HCT116 (cell line): Measurements from ENCODE around the gene HMGN1. TPM values are rescaled to one million over a fixed set of nuclear protein-coding genes. Genes with fewer than 3 reads are reported as not detected.

Experiments
- ATAC-seq: fragments of 200-7000 bp; cut with Tn5 transposase; 2 replicates; pipeline ENCODE4 v1.9.1; 2020; ENCODE audit warnings: mild to moderate bottlenecking, moderate library complexity
- BruUV-seq: library from RNA; stranded (reverse); fragments of 400-500 nt; replicated peaks from 2 replicates; lab custom pipeline; 2021; lab: Mats Ljungman, UMichigan
- CTCF ChIA-PET: fragments of 300-600 bp; sonication (Branson Sonifier 250); formaldehyde crosslinking; loops from one replicate; lab custom pipeline; 2021; ENCODE audit warnings: antibody characterized with exemption; lab: Charles Lee
- POLR2A ChIA-PET: fragments of 300-600, 350-600 bp; sonication (Branson Sonifier 250); formaldehyde crosslinking; loops from one replicate; lab custom pipeline; 2021; ENCODE audit warnings: antibody characterized with exemption; lab: Charles Lee
- RAD21 ChIA-PET, 2 experiments: fragments of 300-600 bp; sonication (Branson Sonifier 250); formaldehyde crosslinking; loops; one replicate each; lab custom pipeline; 2023; ENCODE audit warnings: low total read pairs in 2 of 2; ENCODE audit not compliant: uncharacterized antibody in 2 of 2, unreplicated experiment in 2 of 2, low non-redundant PET in 1 of 2; lab: Charles Lee
- DNase-seq: peaks from one replicate; pipeline ENCODE4 v3.0.0-alpha.2; 2010; ENCODE audit warnings: low read depth, low spot score
- H2AFZ ChIP-seq: fragments of 200-600 bp; shearing (Covaris generic), sonication (generic); 2 replicates; pipeline ENCODE4 v1.6.1; 2017; ENCODE audit warnings: low read depth, mixed run types, mixed read lengths, antibody characterized with exemption, low read length; ENCODE audit not compliant: poor library complexity, severe bottlenecking
- H3K27ac ChIP-seq: 2 replicates; pipeline ENCODE4 v1.5.1; 2012; ENCODE audit warnings: low read depth, low read length
- H3K27me3 ChIP-seq: fragments of 200-600 bp; sonication (generic); 2 replicates; pipeline ENCODE4 v1.6.1; 2016; ENCODE audit warnings: mixed run types, low read length, mixed read lengths; ENCODE audit not compliant: insufficient read depth
- H3K36me3 ChIP-seq, 2 experiments: fragments of 200-500 bp in 1 of 2; fragments of 200-600 bp in 1 of 2; sonication (Bioruptor generic) in 1 of 2; sonication (generic) in 1 of 2; 2 replicates each; pipeline versions ENCODE4 v1.5.1 to v1.6.1; 2014 to 2016; ENCODE audit warnings: low read length in 2 of 2, inconsistent platforms in 1 of 2, mixed read lengths in 1 of 2, mixed run types in 1 of 2; ENCODE audit not compliant: insufficient read depth in 2 of 2, control insufficient read depth in 1 of 2
- H3K4me1 ChIP-seq, 2 experiments: fragments of 200-600 bp in 1 of 2; sonication (generic) in 1 of 2; 2 replicates each; pipeline versions ENCODE4 v1.5.1 to v1.6.1; 2012 to 2017; ENCODE audit warnings: low read length in 2 of 2, inconsistent platforms in 1 of 2, mild to moderate bottlenecking in 1 of 2, mixed read lengths in 1 of 2, mixed run types in 1 of 2, moderate library complexity in 1 of 2; ENCODE audit not compliant: insufficient read depth in 2 of 2, control insufficient read depth in 1 of 2
- H3K4me2 ChIP-seq: fragments of 200-600 bp; sonication (generic); 2 replicates; pipeline ENCODE4 v1.6.1; 2017; ENCODE audit warnings: mixed run types, low read length, mixed read lengths
- H3K4me3 ChIP-seq, 2 experiments: fragments of 200-600 bp in 1 of 2; sonication (generic) in 1 of 2; replicated peaks in 1 of 2; 2 replicates each; pipeline ENCODE4 v1.5.1; 2011 to 2016; ENCODE audit warnings: low read length in 2 of 2, control low read depth in 1 of 2, low read depth in 1 of 2, mild to moderate bottlenecking in 1 of 2, mixed read lengths in 1 of 2, mixed run types in 1 of 2
- H3K79me2 ChIP-seq: fragments of 200-600 bp; sonication (generic); 2 replicates; pipeline ENCODE4 v1.6.1; 2017; ENCODE audit warnings: mild to moderate bottlenecking, mixed run types, low read length, moderate library complexity, mixed read lengths; ENCODE audit not compliant: insufficient read depth
- H3K9ac ChIP-seq: fragments of 200-600 bp; sonication (generic); 2 replicates; pipeline ENCODE4 v1.6.1; 2016; ENCODE audit warnings: low read length, mixed read lengths
- H3K9me2 ChIP-seq: fragments of 200-600 bp; sonication (generic), shearing (Covaris generic); 2 replicates; pipeline ENCODE4 v1.6.1; 2017; ENCODE audit warnings: mixed run types, mild to moderate bottlenecking, moderate library complexity; ENCODE audit not compliant: insufficient read depth
- H3K9me3 ChIP-seq, 2 experiments: fragments of 200-500 bp in 1 of 2; fragments of 200-600 bp in 1 of 2; sonication (Bioruptor generic) in 1 of 2; sonication (generic) in 1 of 2; 2 replicates each; pipeline ENCODE4 v1.6.1; 2014 to 2017; ENCODE audit warnings: low read length in 2 of 2, mixed read lengths in 2 of 2, inconsistent platforms in 1 of 2, low read depth in 1 of 2, mild to moderate bottlenecking in 1 of 2, mixed run types in 1 of 2, moderate library complexity in 1 of 2; ENCODE audit not compliant: control insufficient read depth in 1 of 2, insufficient read depth in 1 of 2
- H4K20me1 ChIP-seq: fragments of 200-600 bp; sonication (generic), shearing (Covaris generic); 2 replicates; pipeline ENCODE4 v1.6.1; 2017; ENCODE audit warnings: mixed run types, mild to moderate bottlenecking, moderate library complexity; ENCODE audit not compliant: insufficient read depth
- CEBPB ChIP-seq: IDR thresholded peaks from 2 replicates; pipeline ENCODE4 v1.6.1; 2012; ENCODE audit warnings: low read depth
- ELF1 ChIP-seq: IDR thresholded peaks from 2 replicates; pipeline ENCODE4 v1.6.1; 2012; ENCODE audit warnings: low read depth, borderline replicate concordance
- EZH2 ChIP-seq: fragments of 200-600 bp; sonication (generic); IDR thresholded peaks from 2 replicates; pipeline ENCODE4 v1.6.1; 2017; ENCODE audit warnings: antibody characterized with exemption, mixed run types
- POLR2A ChIP-seq: IDR thresholded peaks from 2 replicates; pipeline ENCODE4 v1.7.0; 2011; ENCODE audit warnings: borderline replicate concordance; ENCODE audit not compliant: insufficient read depth, insufficient read length; ENCODE audit errors: extremely low read depth
- POLR2AphosphoS5 ChIP-seq: IDR thresholded peaks from 2 replicates; pipeline ENCODE4 v1.6.1; 2011; ENCODE audit warnings: mild to moderate bottlenecking, low read depth, low read length, moderate library complexity
- REST ChIP-seq: IDR thresholded peaks from 2 replicates; pipeline ENCODE4 v1.6.1; 2012; ENCODE audit warnings: low read depth
- SP1 ChIP-seq: IDR thresholded peaks from 2 replicates; pipeline ENCODE4 v1.6.1; 2012; ENCODE audit warnings: low read depth
- ZBTB33 ChIP-seq: IDR thresholded peaks from 2 replicates; pipeline ENCODE4 v1.6.1; 2011; ENCODE audit warnings: mild to moderate bottlenecking, low read length, moderate library complexity; ENCODE audit not compliant: insufficient replicate concordance; ENCODE audit errors: extremely low read depth
- intact Hi-C: fragments of 100-400 bp; cut with micrococcal nuclease; formaldehyde crosslinking; loops from 2 replicates; pipeline ENCODE4 v1.10.0; 2022
- total RNA-seq: library from RNA; stranded (reverse); gene quantifications from one replicate; pipeline ENCODE4 v1.2.1, GENCODE V29; 2021; ENCODE audit not compliant: unreplicated experiment
- TF ChIP-seq, protein P1 (sequence below), 3 experiments: fragments of 200-600 bp in 1 of 3; sonication (generic) in 1 of 3; IDR thresholded peaks in 2 of 3; conservative IDR thresholded peaks in 1 of 3; 2 replicates each; pipeline ENCODE4 v1.5.1; 2012 to 2017; ENCODE audit warnings: low read depth in 2 of 3, low read length in 2 of 3, antibody characterized with exemption in 1 of 3, borderline replicate concordance in 1 of 3, control low read depth in 1 of 3, mild to moderate bottlenecking in 1 of 3, mixed read lengths in 1 of 3, mixed run types in 1 of 3, moderate library complexity in 1 of 3; ENCODE audit not compliant: insufficient read depth in 1 of 3

HMGN1 gene
- total RNA-seq, 1 experiment from 2014 or later: 399 TPM

DNA sequence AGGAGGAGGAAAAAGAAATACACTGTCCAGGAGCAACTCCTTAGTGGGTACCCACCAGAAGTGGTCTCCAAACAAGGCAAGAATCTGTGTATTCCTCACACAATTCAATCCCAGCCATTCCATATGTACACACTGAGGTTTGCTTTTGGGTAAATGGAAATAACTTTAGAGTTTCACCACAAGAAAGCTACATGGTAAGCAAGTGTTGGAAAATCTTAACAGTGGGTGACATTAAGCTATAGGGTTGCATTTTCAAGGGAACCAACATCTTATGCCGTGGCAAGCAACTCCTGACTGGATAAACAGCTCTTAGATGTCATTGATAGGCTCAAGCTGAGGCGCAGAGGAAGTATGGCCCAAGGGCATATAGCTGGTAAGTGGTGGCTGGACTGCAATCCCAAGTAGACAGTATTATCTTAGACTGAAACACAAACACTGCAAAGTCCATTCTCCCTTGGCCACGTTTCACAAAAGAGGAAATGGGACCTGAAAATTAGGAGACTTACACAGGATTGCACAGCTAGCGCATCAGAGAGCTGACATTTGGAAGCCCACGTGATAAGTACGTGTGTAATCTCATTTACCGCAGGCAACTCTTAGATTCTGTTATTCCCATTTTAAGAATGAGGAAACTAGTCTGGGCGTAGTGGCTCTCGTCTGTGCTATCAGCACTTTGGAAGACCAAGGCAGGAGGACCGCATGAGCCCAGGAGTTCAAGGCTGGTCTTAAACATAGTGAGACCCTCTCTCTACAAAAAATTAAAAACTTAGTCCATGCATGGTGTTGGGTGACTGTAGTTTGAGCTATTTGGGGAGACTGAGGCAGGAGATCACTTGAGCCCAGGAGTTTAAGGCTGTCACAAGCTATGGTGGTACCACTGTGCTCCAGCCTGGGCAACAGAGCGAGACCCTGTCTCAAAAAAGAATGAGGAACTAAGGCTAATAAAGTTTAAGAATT is 31.5 kb downstream of the HMGN1 start (continued):
- TF ChIP-seq, protein P1, sequence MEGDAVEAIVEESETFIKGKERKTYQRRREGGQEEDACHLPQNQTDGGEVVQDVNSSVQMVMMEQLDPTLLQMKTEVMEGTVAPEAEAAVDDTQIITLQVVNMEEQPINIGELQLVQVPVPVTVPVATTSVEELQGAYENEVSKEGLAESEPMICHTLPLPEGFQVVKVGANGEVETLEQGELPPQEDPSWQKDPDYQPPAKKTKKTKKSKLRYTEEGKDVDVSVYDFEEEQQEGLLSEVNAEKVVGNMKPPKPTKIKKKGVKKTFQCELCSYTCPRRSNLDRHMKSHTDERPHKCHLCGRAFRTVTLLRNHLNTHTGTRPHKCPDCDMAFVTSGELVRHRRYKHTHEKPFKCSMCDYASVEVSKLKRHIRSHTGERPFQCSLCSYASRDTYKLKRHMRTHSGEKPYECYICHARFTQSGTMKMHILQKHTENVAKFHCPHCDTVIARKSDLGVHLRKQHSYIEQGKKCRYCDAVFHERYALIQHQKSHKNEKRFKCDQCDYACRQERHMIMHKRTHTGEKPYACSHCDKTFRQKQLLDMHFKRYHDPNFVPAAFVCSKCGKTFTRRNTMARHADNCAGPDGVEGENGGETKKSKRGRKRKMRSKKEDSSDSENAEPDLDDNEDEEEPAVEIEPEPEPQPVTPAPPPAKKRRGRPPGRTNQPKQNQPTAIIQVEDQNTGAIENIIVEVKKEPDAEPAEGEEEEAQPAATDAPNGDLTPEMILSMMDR (IDR thresholded peaks at IDR 0.05 in 2 of 3, conservative IDR thresholded peaks at IDR 0.05 in 1 of 3; ENCODE audit: borderline replicate concordance in 1 of 3, insufficient read depth in 1 of 3, low read depth in 2 of 3, low read length in 2 of 3): no peak
- no peak for TF ChIP-seq POLR2AphosphoS5
- TF ChIP-seq ELF1: no peak
- TF ChIP-seq, all 23 proteins: peak for 0

DNA sequence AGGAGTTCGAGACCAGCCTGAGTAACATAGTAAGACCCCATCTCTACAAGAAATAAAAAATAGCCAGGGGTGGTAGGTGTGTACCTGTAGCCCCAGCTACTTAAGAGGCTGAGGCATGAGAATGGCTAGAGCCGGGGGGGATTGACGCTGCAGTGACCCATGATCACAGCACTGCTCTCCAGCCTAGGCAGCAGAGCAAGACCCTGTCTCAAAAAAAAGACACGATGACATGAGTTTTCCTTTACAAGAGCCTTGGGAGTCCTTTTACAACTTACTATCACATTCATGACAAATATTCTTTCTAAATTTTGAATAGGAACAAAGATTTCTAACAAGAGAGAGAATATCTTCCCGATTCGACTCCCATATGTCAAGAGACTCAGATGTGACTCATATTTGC is 32.2 kb downstream of the HMGN1 start:
- Histone ChIP-seq H3K27me3 (no peaks in the 10 kb centered on the region), H3K79me2 (peaks cover 5% of the 10 kb centered on the region), H3K36me3 (peaks cover 0 to 4% of the 10 kb centered on the region in 2 experiments; a peak in 2 of 4 replicates), H3K27ac (no peak overlapping the region), H3K4me2 (no peak overlapping the region), H3K9ac (no peak overlapping the region), H2AFZ (no peak overlapping the region), H3K4me3 (no peak overlapping the region), H4K20me1 (peaks cover 5% of the 10 kb centered on the region; the same call in 1 of the 2 replicates), H3K9me2 (peaks cover 4% of the 10 kb centered on the region; the same call in 1 of the 2 replicates), H3K4me1 (peaks cover 9 to 31% of the 10 kb centered on the region in 2 experiments; a peak in 3 of 4 replicates), H3K9me3 (no peaks in the 10 kb centered on the region)
- RAD21 ChIA-PET: no interaction called here
- TF ChIP-seq, protein P1 (IDR thresholded peaks at IDR 0.05 in 2 of 3, conservative IDR thresholded peaks at IDR 0.05 in 1 of 3; ENCODE audit: borderline replicate concordance in 1 of 3, insufficient read depth in 1 of 3, low read depth in 2 of 3, low read length in 2 of 3): no peak
- no peak for TF ChIP-seq POLR2A
- TF ChIP-seq REST: no peak
- no peak for TF ChIP-seq ZBTB33
- no peak for TF ChIP-seq CEBPB
- TF ChIP-seq EZH2: no peak
- no peak for TF ChIP-seq ELF1
- no peak for TF ChIP-seq SP1
- no TSS peak for BruUV-seq
- intact Hi-C loops: no loop called here
- POLR2A ChIA-PET: no interaction called here
- ATAC-seq (no peak), DNase-seq (no peak)
- CTCF ChIA-PET: no interaction called here
